ENCODE data around the gene SRGAP3.

SRGAP3 gene

GRCh38 chr3:9007928-9008327 lies 241.5 kb downstream of the SRGAP3 start:
- DNase-seq: no peak

- DNase-seq: no peak
Measured at GRCh38 chr3:9007213-9007612, 242.2 kb downstream of the SRGAP3 start.

GRCh38 chr3:9000041-9000440 lies 249.4 kb downstream of the SRGAP3 start:
- DNase-seq: no peak

- DNase-seq: no peak
Measured at GRCh38 chr3:8997151-8997550, 252.3 kb downstream of the SRGAP3 start.

- DNase-seq: no peak
Measured at GRCh38 chr3:8996681-8997121, 252.7 kb downstream of the SRGAP3 start.

- no peak for DNase-seq
Measured at GRCh38 chr3:8996216-8996615, 253.2 kb downstream of the SRGAP3 start.

GRCh38 chr3:8994226-8994625 lies 255.2 kb downstream of the SRGAP3 start:
- DNase-seq: no peak

GRCh38 chr3:8993331-8993730 lies 256.1 kb downstream of the SRGAP3 start:
- no peak for DNase-seq

- DNase-seq: no peak
Measured at GRCh38 chr3:8992854-8993253, 256.6 kb downstream of the SRGAP3 start.

GRCh38 chr3:8992199-8992598 lies 257.2 kb downstream of the SRGAP3 start:
- DNase-seq: no peak

- no peak for DNase-seq
Measured at GRCh38 chr3:8990266-8991215, 258.9 kb downstream of the SRGAP3 start.

- DNase-seq: no peak
Measured at GRCh38 chr3:8988791-8989558, 260.5 kb downstream of the SRGAP3 start.

GRCh38 chr3:8988384-8988655 lies 261.1 kb downstream of the SRGAP3 start:
- no peak for DNase-seq

- DNase-seq: peak; percentile 30
Measured at GRCh38 chr3:8987645-8988383, 261.6 kb downstream of the SRGAP3 start.

GRCh38 chr3:8987226-8987625 lies 262.2 kb downstream of the SRGAP3 start:
- no peak for DNase-seq

- DNase-seq: no peak
Measured at GRCh38 chr3:8986741-8987140, 262.7 kb downstream of the SRGAP3 start.

GRCh38 chr3:8985876-8986275 lies 263.6 kb downstream of the SRGAP3 start:
- no peak for DNase-seq

GRCh38 chr3:8985411-8985831 lies 264.0 kb downstream of the SRGAP3 start:
- DNase-seq: no peak

- DNase-seq: no peak
Measured at GRCh38 chr3:8984526-8984925, 264.9 kb downstream of the SRGAP3 start.

GRCh38 chr3:8984081-8984480 lies 265.4 kb downstream of the SRGAP3 start:
- no peak for DNase-seq

- DNase-seq: no peak
Measured at GRCh38 chr3:8983591-8983990, 265.9 kb downstream of the SRGAP3 start.

- DNase-seq: no peak
Measured at GRCh38 chr3:8983026-8983425, 266.4 kb downstream of the SRGAP3 start.

- no peak for DNase-seq
Measured at GRCh38 chr3:8982509-8982908, 266.9 kb downstream of the SRGAP3 start.

Measured in NCI-H774 (cell line).